Karpas-422 (cell line): Measurements from ENCODE around the gene MPHOSPH6. TPM values are rescaled to one million over a fixed set of nuclear protein-coding genes. Genes with fewer than 3 reads are reported as not detected.

ENCODE experiments used
- DNase-seq: peaks from one replicate; pipeline ENCODE4 v3.0.0-alpha.2; 2015
- H2AFZ ChIP-seq: fragments of 200-600 bp; sonication (generic); 2 replicates; pipeline ENCODE4 v1.6.1; 2014; ENCODE audit warnings: antibody characterized with exemption, low read length, mixed read lengths
- H3K27ac ChIP-seq: fragments of 200-600 bp; sonication (generic); 2 replicates; pipeline ENCODE4 v1.5.1; 2014; ENCODE audit warnings: mild to moderate bottlenecking, low read length, moderate library complexity
- H3K27me3 ChIP-seq: fragments of 200-600 bp; sonication (generic); 2 replicates; pipeline ENCODE4 v1.6.1; 2014; ENCODE audit warnings: low read length, mixed read lengths
- H3K36me3 ChIP-seq: fragments of 200-600 bp; sonication (generic); 2 replicates; pipeline ENCODE4 v1.6.1; 2014; ENCODE audit warnings: low read length, mixed read lengths; ENCODE audit not compliant: insufficient read depth
- H3K4me1 ChIP-seq: fragments of 200-600 bp; sonication (generic); 2 replicates; pipeline ENCODE4 v1.6.1; 2014; ENCODE audit warnings: mild to moderate bottlenecking, low read length, mixed read lengths
- H3K4me2 ChIP-seq: fragments of 200-600 bp; sonication (generic); 2 replicates; pipeline ENCODE4 v1.6.1; 2014; ENCODE audit warnings: low read length, low read depth, mild to moderate bottlenecking; ENCODE audit not compliant: poor library complexity, severe bottlenecking
- H3K4me3 ChIP-seq: fragments of 200-600 bp; sonication (generic); 2 replicates; pipeline ENCODE4 v1.5.1; 2014; ENCODE audit warnings: mild to moderate bottlenecking, antibody characterized with exemption, low read length, mixed read lengths
- H3K79me2 ChIP-seq: fragments of 200-600 bp; sonication (generic); 2 replicates; pipeline ENCODE4 v1.6.1; 2014; ENCODE audit warnings: mild to moderate bottlenecking, low read length, mixed read lengths
- H3K9ac ChIP-seq: fragments of 200-600 bp; sonication (generic); 2 replicates; pipeline ENCODE4 v1.6.0; 2014; ENCODE audit warnings: low read length
- H3K9me2 ChIP-seq: fragments of 200-600 bp; sonication (generic), shearing (Covaris generic); replicated peaks from 2 replicates; pipeline ENCODE4 v1.6.0; 2014; ENCODE audit warnings: mild to moderate bottlenecking, low read length, moderate library complexity; ENCODE audit not compliant: insufficient read depth
- H3K9me3 ChIP-seq: fragments of 300-700, 200-600 bp; sonication (generic); 2 replicates; pipeline ENCODE4 v1.6.1; 2014; ENCODE audit warnings: low read length, mixed read lengths
- H4K20me1 ChIP-seq: fragments of 200-600 bp; sonication (generic); 2 replicates; pipeline ENCODE4 v1.6.1; 2014; ENCODE audit warnings: mild to moderate bottlenecking, antibody characterized with exemption, low read length, low read depth; ENCODE audit not compliant: insufficient read depth
- total RNA-seq: library from RNA; depleted of rRNA; stranded (reverse); fragments of >200 nt; shearing (Covaris generic); gene quantifications from 2 replicates; pipeline ENCODE4 v1.2.3, GENCODE V29; 2014; ENCODE audit warnings: low replicate concordance

The MPHOSPH6 gene
- total RNA-seq, 1 experiment from 2014 or later: 22.2 TPM

DNA sequence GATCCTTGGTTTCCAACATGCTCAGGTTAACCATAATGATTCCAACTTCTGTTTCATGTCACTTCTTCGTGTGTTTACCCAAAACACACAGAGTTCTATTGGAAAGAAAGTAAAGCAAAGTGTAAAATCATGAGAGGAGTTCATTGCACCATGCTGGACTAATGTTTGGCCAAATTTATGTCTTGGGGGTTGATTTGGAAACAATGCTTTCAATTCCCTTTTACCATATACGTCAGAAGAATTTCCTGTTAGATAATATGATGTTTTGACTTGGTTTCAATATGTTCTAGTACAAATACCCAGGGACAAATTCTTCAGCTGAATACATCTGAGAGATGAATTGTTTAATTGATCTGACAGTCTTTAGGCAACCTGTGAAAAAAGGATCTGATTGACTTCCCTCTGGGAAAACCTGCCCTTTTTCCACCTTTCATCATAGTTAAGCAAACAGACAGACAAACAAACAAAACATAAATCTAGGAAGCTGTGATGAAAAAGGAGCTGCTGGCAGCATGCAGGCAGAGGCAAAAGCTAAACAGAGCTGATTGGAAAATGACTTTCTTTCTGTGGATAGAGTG, 26.0 kb upstream of the MPHOSPH6 start:
- Histone ChIP-seq H3K9ac (no peak overlapping the region), H3K36me3 (no peaks in the 10 kb centered on the region), H2AFZ (no peak overlapping the region), H3K27ac (no peak overlapping the region), H3K4me3 (no peak overlapping the region), H4K20me1 (no peaks in the 10 kb centered on the region), H3K27me3 (no peaks in the 10 kb centered on the region), H3K9me3 (no peaks in the 10 kb centered on the region), H3K79me2 (no peaks in the 10 kb centered on the region), H3K4me1 (no peaks in the 10 kb centered on the region), H3K9me2 (no peaks in the 10 kb centered on the region), H3K4me2 (no peak overlapping the region)
- no peak for DNase-seq

DNA sequence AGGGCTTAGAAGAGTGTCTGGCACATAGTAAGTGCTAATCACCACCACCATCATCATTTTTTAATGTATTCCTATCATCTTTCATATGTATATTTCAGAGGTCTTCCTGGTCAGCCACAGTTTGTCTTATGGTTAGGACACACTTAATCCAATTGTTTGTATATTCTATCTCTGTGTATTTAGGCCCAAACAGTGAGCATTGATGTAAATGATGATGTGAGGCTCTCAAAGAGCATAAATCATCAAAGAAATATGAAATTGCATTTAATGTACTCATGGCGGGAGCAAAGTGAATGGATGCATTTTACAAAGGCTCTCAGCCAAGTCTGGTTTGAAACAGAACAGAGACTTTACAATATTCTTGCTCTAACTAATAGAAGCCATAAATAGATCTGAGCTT, 24.1 kb upstream of the MPHOSPH6 start:
- no peaks in the 10 kb centered on the region for H3K9me2 ChIP-seq
- H3K4me2 ChIP-seq: no peak overlapping the region
- H3K9me3 ChIP-seq: no peaks in the 10 kb centered on the region
- H4K20me1 ChIP-seq: no peaks in the 10 kb centered on the region
- no peaks in the 10 kb centered on the region for H3K79me2 ChIP-seq
- H3K36me3 ChIP-seq: no peaks in the 10 kb centered on the region
- DNase-seq: no peak
- H3K27me3 ChIP-seq: peaks cover 4% of the 10 kb centered on the region; the same call in 1 of the 2 replicates
- H2AFZ ChIP-seq: no peak overlapping the region
- no peak overlapping the region for H3K4me3 ChIP-seq
- no peaks in the 10 kb centered on the region for H3K4me1 ChIP-seq
- no peak overlapping the region for H3K27ac ChIP-seq
- H3K9ac ChIP-seq: no peak overlapping the region

DNA sequence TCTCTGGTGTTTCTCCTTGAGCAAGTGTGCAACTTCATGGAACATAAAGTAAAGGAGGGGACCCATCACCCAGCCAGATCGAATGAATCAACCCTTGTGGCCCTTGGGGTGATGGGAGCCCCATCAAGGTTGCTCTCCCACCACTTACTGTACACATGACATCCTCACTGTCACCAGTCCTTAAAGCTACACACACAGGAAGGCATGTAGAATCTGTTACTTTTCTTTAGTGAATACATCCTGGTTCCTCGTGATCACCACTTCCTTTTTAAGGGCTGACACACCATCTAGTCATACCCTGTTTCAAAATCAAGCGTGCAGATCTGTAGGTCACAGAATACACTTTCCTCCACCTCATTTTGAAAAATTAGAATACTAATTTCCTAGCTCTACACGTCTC, 22.6 kb upstream of the MPHOSPH6 start:
- Histone ChIP-seq H3K9ac (no peak overlapping the region), H3K27me3 (peaks cover 4% of the 10 kb centered on the region; the same call in 1 of the 2 replicates), H3K4me3 (no peak overlapping the region), H3K9me2 (no peaks in the 10 kb centered on the region), H2AFZ (0 out of 2 replicates have a peak overlapping the region, but pooled peaks have one; percentile 18), H4K20me1 (no peaks in the 10 kb centered on the region), H3K4me1 (no peaks in the 10 kb centered on the region), H3K79me2 (no peaks in the 10 kb centered on the region), H3K9me3 (no peaks in the 10 kb centered on the region), H3K27ac (no peak overlapping the region), H3K4me2 (no peak overlapping the region), H3K36me3 (no peaks in the 10 kb centered on the region)
- DNase-seq: no peak

DNA sequence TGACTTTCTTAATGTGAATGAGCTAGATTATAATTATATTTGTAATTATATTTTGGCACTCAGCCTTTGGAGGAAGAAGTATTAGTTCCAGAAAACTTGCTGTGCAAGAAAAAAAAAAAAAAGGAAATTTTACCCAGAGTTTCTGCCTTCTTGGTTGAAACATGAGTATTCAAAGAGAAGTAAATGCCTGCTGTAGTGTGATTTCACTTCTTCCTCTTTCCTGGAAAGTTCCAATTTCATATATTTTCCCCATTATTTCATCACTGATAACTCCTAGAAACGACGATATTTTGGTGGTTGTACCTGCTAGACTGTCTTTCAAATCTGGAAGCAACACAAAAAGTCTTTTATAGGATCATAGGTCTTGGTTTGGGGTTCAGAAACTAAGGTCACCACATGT, 20.4 kb upstream of the MPHOSPH6 start:
- no peaks in the 10 kb centered on the region for H3K36me3 ChIP-seq
- no peak overlapping the region for H3K4me3 ChIP-seq
- H3K79me2 ChIP-seq: no peaks in the 10 kb centered on the region
- no peaks in the 10 kb centered on the region for H3K4me1 ChIP-seq
- peaks cover 4% of the 10 kb centered on the region; the same call in 1 of the 2 replicates for H3K27me3 ChIP-seq
- H2AFZ ChIP-seq: no peak overlapping the region
- no peaks in the 10 kb centered on the region for H3K9me2 ChIP-seq
- no peaks in the 10 kb centered on the region for H3K9me3 ChIP-seq
- no peak overlapping the region for H3K27ac ChIP-seq
- H3K4me2 ChIP-seq: no peak overlapping the region
- no peak overlapping the region for H3K9ac ChIP-seq
- H4K20me1 ChIP-seq: no peaks in the 10 kb centered on the region
- no peak for DNase-seq

DNA sequence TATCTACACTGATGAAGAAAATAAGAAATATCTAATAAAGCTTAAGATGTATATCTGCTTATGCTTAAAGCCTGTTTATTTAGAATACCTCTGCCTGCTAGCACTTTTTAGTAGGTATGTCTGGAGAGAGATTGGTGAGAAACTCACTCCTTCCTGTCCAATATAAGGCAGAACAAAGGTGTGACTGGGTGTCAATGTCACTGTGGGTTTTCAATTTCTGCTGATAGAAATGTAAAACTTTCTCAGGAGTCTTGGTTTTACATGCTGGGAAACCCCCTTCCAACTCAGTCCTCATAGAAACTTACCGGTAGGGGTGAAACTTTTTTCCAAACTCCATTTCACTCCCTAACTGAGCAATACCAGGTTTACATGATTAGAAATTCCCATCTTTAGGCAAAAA, 17.8 kb upstream of the MPHOSPH6 start:
- Histone ChIP-seq H3K27ac (no peak overlapping the region), H3K9me2 (no peaks in the 10 kb centered on the region), H3K4me2 (no peak overlapping the region), H3K9ac (no peak overlapping the region), H3K36me3 (no peaks in the 10 kb centered on the region), H3K4me1 (no peaks in the 10 kb centered on the region), H3K9me3 (no peaks in the 10 kb centered on the region), H2AFZ (no peak overlapping the region), H3K79me2 (no peaks in the 10 kb centered on the region), H3K4me3 (no peak overlapping the region), H3K27me3 (peaks cover 4% of the 10 kb centered on the region; the same call in 1 of the 2 replicates), H4K20me1 (no peaks in the 10 kb centered on the region)
- DNase-seq: no peak

DNA sequence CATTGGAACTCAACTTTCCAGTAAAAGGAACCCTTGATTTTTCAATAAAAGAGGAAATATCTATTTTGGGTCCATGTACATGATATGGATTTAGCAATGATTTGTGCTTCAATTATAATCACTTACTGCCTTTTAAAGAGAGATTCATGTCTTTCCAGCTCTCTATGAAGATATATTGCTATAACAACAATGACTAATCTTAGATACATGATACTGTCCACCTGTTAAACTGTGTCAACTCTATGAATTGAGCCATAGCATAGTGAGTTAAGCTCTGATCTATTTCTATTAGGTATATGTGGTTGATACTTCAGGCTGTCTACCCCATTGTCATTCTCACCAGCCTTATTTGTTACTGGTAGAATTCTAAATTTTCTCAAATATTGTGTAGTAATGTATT, 15.0 kb upstream of the MPHOSPH6 start:
- Histone ChIP-seq H3K27ac (no peak overlapping the region), H4K20me1 (no peaks in the 10 kb centered on the region), H3K4me3 (no peak overlapping the region), H3K4me2 (no peak overlapping the region), H3K9ac (no peak overlapping the region), H2AFZ (no peak overlapping the region), H3K79me2 (no peaks in the 10 kb centered on the region), H3K9me3 (no peaks in the 10 kb centered on the region), H3K27me3 (peaks cover 4% of the 10 kb centered on the region; the same call in 1 of the 2 replicates), H3K4me1 (no peaks in the 10 kb centered on the region), H3K36me3 (no peaks in the 10 kb centered on the region), H3K9me2 (no peaks in the 10 kb centered on the region)
- no peak for DNase-seq

DNA sequence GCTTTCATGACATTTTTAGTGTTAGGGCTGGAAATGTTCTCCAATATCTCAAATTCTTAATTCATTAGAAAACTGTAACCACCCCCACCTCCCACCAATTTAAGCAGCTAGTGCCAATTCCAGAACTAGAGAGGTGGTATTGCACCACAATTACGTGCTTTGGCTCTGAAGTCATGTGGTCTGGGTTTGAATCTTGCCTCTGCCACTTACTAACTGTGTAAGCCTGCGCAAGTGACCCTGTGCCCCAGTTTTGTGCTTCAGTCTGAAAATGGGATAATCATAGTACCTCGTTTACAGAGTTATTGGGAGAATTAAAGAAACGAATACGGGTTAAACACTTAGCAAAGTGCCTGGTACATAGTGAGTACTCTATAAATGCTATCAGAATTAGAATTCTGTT, 14.2 kb upstream of the MPHOSPH6 start:
- Histone ChIP-seq H3K4me2 (no peak overlapping the region), H3K9ac (no peak overlapping the region)
- DNase-seq: no peak

DNA sequence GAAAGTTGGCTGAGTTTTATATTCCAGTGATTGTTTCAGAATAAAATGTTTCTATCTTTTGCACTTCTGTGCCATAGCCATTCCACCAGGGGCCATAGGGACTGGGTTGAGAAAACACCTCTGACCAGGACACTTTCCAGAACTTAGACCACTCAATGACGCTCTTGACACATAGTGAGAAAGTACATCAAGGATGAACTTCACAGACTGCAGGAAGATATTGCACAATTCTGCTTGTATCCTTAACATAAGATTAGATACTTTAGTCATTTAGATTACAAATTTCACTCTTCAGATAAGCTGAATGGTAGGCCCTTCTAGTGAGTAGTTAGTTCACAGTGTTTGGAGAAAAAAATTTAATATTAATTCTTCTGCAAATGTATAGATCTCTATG, 13.0 kb upstream of the MPHOSPH6 start:
- Histone ChIP-seq H3K27ac (no peak overlapping the region), H3K4me1 (no peaks in the 10 kb centered on the region), H3K9me3 (no peaks in the 10 kb centered on the region), H3K36me3 (no peaks in the 10 kb centered on the region), H2AFZ (no peak overlapping the region), H3K4me2 (no peak overlapping the region), H3K4me3 (no peak overlapping the region), H3K79me2 (no peaks in the 10 kb centered on the region), H3K9me2 (no peaks in the 10 kb centered on the region), H3K9ac (no peak overlapping the region), H3K27me3 (no peaks in the 10 kb centered on the region), H4K20me1 (no peaks in the 10 kb centered on the region)
- DNase-seq: no peak

More for the DNA sequence above, 14.2 kb upstream of the MPHOSPH6 start:
- Histone ChIP-seq H4K20me1 (no peaks in the 10 kb centered on the region), H3K4me1 (no peaks in the 10 kb centered on the region), H3K36me3 (no peaks in the 10 kb centered on the region), H3K27ac (no peak overlapping the region), H3K9me2 (no peaks in the 10 kb centered on the region), H3K4me3 (no peak overlapping the region), H3K27me3 (0 out of 2 replicates have a peak, but pooled peaks cover under 1% of the 10 kb centered on the region), H3K79me2 (no peaks in the 10 kb centered on the region), H3K9me3 (no peaks in the 10 kb centered on the region), H2AFZ (no peak overlapping the region)
